Measurements from ENCODE around the gene DUSP9. TPM values are rescaled to one million over a fixed set of nuclear protein-coding genes. Genes with fewer than 3 reads are reported as not detected.

The DUSP9 gene
- total RNA-seq, 2 donors from 2014 or later, result not detected

GRCh38 chrX:153665726-153666306 lies 18.8 kb downstream of the DUSP9 start:
- no peaks in the 10 kb centered on the region for H3K9me3 ChIP-seq
- H3K36me3 ChIP-seq (replicated peaks in 1 of 2; ENCODE audit: insufficient read depth in 1 of 2, low read depth in 2 of 2), result no peaks in the 10 kb centered on the region
- ATAC-seq (no peak), DNase-seq (no peak)
- intact Hi-C loops (cut with DNase I), result no loop called here
- 66 to 77% methylated on average over 4 of the region's 9 CpGs for WGBS, 2 donors
- no peaks in the 10 kb centered on the region for H3K27me3 ChIP-seq
- no peaks in the 10 kb centered on the region for H3K4me1 ChIP-seq
- TF ChIP-seq POLR2A (IDR thresholded peaks at IDR 0.05) (no peak), CTCF (IDR thresholded peaks at IDR 0.05) (no peak)
- H3K27ac ChIP-seq, result no peak overlapping the region
- no peak overlapping the region for H3K4me3 ChIP-seq

- no peaks in the 10 kb centered on the region for H3K27me3 ChIP-seq
- 62 to 66% methylated on average over 2 to 10 of the region's 11 CpGs for WGBS, 2 donors
- no peak overlapping the region for H3K4me3 ChIP-seq
- no peaks in the 10 kb centered on the region for H3K9me3 ChIP-seq
- DNase-seq (no peak), ATAC-seq (peak; percentile 40)
- H3K4me1 ChIP-seq, result no peaks in the 10 kb centered on the region
- intact Hi-C loops (cut with DNase I), result no loop called here
- H3K36me3 ChIP-seq (replicated peaks in 1 of 2; ENCODE audit: insufficient read depth in 1 of 2, low read depth in 2 of 2), result no peaks in the 10 kb centered on the region
- no peak overlapping the region for H3K27ac ChIP-seq
- TF ChIP-seq POLR2A (IDR thresholded peaks at IDR 0.05) (no peak), CTCF (IDR thresholded peaks at IDR 0.05) (no peak)
Observed at GRCh38 chrX:153667281-153667955, 20.4 kb downstream of the DUSP9 start.

- no peak overlapping the region for H3K4me3 ChIP-seq
- no peak overlapping the region for H3K27ac ChIP-seq
- 15% methylated on average over 13 of the region's 14 CpGs; no CpG with 5 or more reads in 1 of the 2 donors for WGBS, 2 donors
- no peak for TF ChIP-seq POLR2A (IDR thresholded peaks at IDR 0.05)
- peak; percentile 30 to 83 (median 71) for TF ChIP-seq CTCF (IDR thresholded peaks at IDR 0.05)
- H3K4me1 ChIP-seq, result no peaks in the 10 kb centered on the region
- intact Hi-C loops (cut with DNase I), result no loop called here
- H3K9me3 ChIP-seq, result no peaks in the 10 kb centered on the region
- no peaks in the 10 kb centered on the region for H3K27me3 ChIP-seq
- peak; percentile 94 for ATAC-seq
- no peaks in the 10 kb centered on the region for H3K36me3 ChIP-seq (replicated peaks in 1 of 2; ENCODE audit: insufficient read depth in 1 of 2, low read depth in 2 of 2)
- DNase-seq, result peak; percentile 87 to 92 (median 88)
Observed at GRCh38 chrX:153667956-153668396, 21.0 kb downstream of the DUSP9 start.

GRCh38 chrX:153668423-153669173 lies 21.6 kb downstream of the DUSP9 start:
- TF ChIP-seq POLR2A (IDR thresholded peaks at IDR 0.05) (no peak), CTCF (IDR thresholded peaks at IDR 0.05) (no peak)
- 75% methylated on average over 5 of the region's 11 CpGs; no CpG with 5 or more reads in 1 of the 2 donors for WGBS, 2 donors
- DNase-seq (no peak), ATAC-seq (no peak)
- H3K9me3 ChIP-seq, result no peaks in the 10 kb centered on the region
- H3K36me3 ChIP-seq (replicated peaks in 1 of 2; ENCODE audit: insufficient read depth in 1 of 2, low read depth in 2 of 2), result no peaks in the 10 kb centered on the region
- no peak overlapping the region for H3K4me3 ChIP-seq
- no peak overlapping the region for H3K27ac ChIP-seq
- intact Hi-C loops (cut with DNase I), result no loop called here
- no peaks in the 10 kb centered on the region for H3K4me1 ChIP-seq
- no peaks in the 10 kb centered on the region for H3K27me3 ChIP-seq

Measured in body of pancreas (tissue), 4 donors.